Hematopoietic multipotent progenitor cell treated with erythropoietin and hydrocortisone succinate and interleukin-3 and kit ligand, for 4 days (in vitro differentiated cells): ENCODE measurements around the gene LCAT.
"Not testable (repeated sequence)": the region's sequence is repeated elsewhere in the genome, so short reads cannot be mapped to it uniquely, and the experiment has no call there.

ENCODE experiments used
- DNase-seq: peaks from one replicate; pipeline ENCODE4 v3.0.0-alpha.2; 2015

The LCAT gene

GRCh38 chr16:67946966-67947558 is 3.1 kb upstream of the LCAT start:
- DNase-seq, result no peak

- no peak for DNase-seq
Observed at GRCh38 chr16:67946128-67946569, 2.2 kb upstream of the LCAT start.

DNA sequence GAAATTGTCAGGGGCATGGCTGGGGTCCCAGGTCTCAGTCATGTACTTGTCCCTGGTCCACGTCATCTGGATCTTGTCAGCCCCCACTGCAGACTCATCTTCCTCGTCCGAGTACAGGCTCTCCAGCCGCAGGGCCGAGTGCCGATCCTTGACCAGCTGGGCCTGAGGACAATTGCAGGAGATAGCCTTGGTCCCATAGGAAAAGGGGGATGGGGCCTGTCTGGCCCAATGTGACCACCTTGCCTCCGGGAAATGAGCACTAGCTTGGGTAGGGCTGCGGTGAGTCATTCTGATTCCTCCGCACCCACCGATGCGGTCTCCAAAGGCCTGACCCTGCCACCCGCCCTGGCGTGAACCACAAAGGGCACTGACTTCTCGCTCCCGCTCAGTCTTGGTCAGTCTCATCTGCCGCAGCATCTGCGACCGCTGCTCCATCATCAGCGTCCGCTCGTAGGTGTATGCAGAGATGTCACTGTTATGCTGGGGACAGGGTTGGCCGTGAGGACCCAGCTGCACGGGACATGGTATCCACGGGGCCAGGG is 1.5 kb upstream of the LCAT start:
- no peak for DNase-seq

GRCh38 chr16:67944690-67945391 is 921 bp upstream of the LCAT start:
- no peak for DNase-seq

- DNase-seq, result no peak
Observed at GRCh38 chr16:67943256-67943618, 683 bp downstream of the LCAT start.

GRCh38 chr16:67942510-67943255 is 1.2 kb downstream of the LCAT start:
- DNase-seq, result no peak

DNA sequence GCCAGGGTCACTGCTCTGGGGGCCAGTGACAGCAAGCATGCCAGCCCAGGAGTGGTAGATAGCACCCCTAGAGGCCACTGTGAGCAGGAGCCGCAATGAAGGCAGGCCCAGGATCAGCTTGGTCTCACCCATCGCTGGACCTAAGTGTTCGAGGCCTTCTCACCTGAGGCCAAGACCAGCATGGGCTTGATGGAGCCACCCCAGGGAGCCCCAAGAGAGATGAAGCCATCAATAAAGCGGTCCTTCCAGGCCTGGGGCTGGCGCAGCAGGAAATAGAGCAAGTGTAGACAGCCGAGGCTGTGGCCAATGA is 1.8 kb downstream of the LCAT start:
- DNase-seq, result peak; percentile 75

DNA sequence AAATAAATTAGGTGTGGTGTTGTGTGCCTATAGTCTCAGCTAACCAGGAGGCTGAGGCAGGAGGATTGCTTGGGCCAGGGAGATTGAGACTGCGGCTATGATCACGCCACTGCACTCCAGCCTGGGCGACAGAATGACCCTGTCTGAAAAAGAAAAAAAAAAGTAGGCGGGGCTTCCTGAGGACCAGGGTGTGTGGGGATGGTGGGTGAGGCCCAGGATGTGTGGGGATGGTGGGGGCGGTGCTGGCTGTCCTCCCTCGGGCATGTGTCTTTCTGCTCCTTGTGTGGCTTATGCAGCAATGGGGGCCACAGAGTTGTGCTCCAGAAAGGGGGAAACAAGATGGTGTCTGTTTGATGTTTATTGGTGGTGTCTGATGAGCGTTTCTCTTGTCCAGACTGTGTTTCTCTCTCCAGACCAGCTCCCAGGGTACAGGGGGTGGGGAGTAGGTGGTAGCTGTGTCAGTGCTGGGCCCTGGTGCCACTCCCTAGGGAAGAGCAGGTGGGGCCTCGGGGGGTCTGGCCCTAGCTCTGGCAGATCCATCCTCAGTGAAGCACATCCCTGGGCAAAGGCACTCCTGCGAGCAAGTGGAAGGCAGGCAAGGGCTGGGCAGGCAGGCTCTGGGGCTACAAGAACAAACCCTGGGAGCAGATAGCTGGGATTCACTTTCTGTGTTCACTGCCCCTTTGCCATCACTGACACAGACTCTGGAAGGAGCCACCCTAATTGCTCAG is 2.3 kb downstream of the LCAT start:
- peak; percentile 30 for DNase-seq

DNA sequence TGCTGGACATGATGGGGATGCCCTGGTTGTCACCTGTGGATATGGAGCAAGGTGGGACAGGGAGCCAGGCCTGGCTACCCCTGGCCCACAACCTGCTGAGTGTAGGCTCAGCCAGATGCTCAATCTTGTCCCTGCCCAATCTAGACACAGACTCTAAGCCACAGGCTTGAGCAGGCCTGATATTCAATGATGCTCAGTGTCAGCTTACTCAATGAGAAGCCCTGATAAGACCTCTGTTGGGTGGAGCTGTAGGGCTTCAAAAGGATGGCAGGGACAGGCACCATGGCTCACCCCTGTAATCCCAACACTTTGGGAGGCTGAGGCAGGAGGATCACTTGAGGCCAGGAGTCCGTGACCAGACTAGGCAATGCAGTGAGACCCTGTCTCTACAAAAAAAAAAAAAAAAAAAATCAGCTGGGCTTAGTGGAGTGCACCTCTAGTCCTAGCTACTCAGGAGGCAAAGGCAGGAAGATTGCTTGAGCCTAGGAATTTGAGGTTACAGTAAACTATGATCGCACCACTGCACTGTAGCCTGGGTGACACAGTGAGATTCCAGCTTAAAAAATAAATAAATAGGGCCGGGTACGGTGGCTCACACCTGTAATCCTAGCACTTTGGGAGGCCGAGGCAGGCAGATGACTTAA is 3.4 kb downstream of the LCAT start:
- DNase-seq, result peak; percentile 65

- peak; percentile 56 for DNase-seq
Observed at GRCh38 chr16:67939507-67940445, 4.1 kb downstream of the LCAT start.

DNA sequence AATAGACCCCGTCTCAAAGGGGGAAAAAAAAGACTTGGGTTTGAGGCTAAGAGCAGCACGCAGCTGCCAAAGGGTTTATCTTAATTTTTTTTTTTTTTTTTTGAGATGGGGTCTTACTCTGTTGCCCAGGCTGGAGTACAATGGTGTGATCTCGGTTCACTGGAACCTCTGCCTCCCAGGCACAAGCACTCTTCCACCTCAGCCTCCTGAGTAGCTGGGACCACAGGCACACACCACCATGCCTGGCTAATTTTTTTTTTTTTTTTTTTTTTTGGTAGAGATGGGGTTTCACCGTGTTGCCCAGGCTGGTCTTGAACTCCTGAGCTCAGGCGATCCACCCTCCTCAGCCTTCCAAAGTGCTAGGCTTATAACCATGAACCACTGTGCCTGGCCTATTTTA is 6.2 kb downstream of the LCAT start:
- not testable (repeated sequence) for DNase-seq

GRCh38 chr16:67936880-67937605 is 6.9 kb downstream of the LCAT start:
- peak; percentile 94 for DNase-seq

- DNase-seq, result peak; percentile 81
Observed at GRCh38 chr16:67936124-67936879, 7.6 kb downstream of the LCAT start, which contains the start of gene PSMB10. Gene PSMB10 (minus strand): TSS chr16:67936850. CDS start chr16:67936749, 101 bp downstream.

GRCh38 chr16:67935402-67936123 is 8.4 kb downstream of the LCAT start:
- peak; percentile 98 for DNase-seq

- DNase-seq, result no peak
Observed at GRCh38 chr16:67935101-67935401, 8.9 kb downstream of the LCAT start.

DNA sequence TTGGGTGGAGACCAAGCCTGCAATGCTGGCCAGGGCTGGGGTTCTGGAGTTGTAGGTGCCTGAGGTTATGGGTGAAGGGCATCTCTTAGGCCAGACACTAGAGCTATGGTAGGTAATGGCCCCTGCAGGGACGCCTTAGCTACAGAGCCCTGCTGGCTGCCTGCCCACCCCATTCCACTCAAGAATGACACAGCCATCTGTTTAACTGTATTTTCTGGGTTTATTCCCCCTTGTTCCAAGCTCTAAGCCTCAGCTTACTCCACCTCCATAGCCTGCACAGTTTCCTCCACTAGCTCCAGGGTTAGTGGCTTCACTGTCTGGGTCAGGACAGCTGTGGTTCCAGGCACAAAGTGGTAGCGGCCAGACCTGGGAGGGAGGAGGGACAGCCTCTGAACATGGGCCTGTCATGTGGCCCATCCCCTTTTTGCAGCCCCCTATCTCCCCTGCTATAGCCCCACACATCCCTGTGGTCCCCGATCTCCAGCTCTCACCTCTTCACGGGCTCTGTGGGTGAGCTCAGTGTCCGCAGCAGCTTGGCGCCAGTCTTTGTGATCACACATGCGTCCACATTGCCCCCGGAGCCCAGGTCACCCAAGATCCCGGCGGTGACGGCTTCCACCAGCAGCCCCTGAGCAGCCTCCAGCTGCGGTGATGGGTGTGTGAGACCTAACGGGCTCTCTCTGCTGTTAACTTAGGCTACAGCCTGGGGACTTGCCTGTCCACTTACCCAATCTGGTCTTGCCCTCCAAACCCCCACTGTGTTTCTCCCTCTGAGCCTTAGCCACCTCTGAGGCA is 9.4 kb downstream of the LCAT start:
- no peak for DNase-seq

GRCh38 chr16:67933805-67934204 is 10.1 kb downstream of the LCAT start:
- DNase-seq, result no peak

GRCh38 chr16:67932462-67932840 is 11.5 kb downstream of the LCAT start:
- DNase-seq, result no peak
